HG02763 (cell line): ENCODE results near the gene TULP1.

ENCODE experiments used
- ATAC-seq: cut with Tn5 transposase; IDR thresholded peaks from one replicate; pipeline ENCODE4 v1.9.1; 2021; ENCODE audit warnings: mild to moderate bottlenecking, moderate library complexity; ENCODE audit not compliant: unreplicated experiment

The TULP1 gene

GRCh38 chr6:35485402-35485877 lies 27.3 kb downstream of the TULP1 start:
- ATAC-seq: no peak

- ATAC-seq: no peak
These were observed 27.7 kb downstream of the TULP1 start for GRCh38 chr6:35484921-35485392.

- no peak for ATAC-seq
These were observed 28.6 kb downstream of the TULP1 start for GRCh38 chr6:35483893-35484645.

- no peak for ATAC-seq
These were observed 29.2 kb downstream of the TULP1 start for GRCh38 chr6:35483490-35483889.

GRCh38 chr6:35483062-35483461 lies 29.6 kb downstream of the TULP1 start:
- ATAC-seq: no peak

GRCh38 chr6:35481226-35481625 lies 31.5 kb downstream of the TULP1 start:
- no peak for ATAC-seq

GRCh38 chr6:35480176-35480575 lies 32.5 kb downstream of the TULP1 start:
- ATAC-seq: no peak

- ATAC-seq: no peak
These were observed 34.4 kb downstream of the TULP1 start for GRCh38 chr6:35478259-35478658.

GRCh38 chr6:35477551-35478179 lies 35.0 kb downstream of the TULP1 start:
- ATAC-seq: no peak

- no peak for ATAC-seq
These were observed 35.7 kb downstream of the TULP1 start for GRCh38 chr6:35477028-35477427.

- ATAC-seq: no peak
These were observed 36.7 kb downstream of the TULP1 start for GRCh38 chr6:35476004-35476403.

GRCh38 chr6:35475573-35475972 lies 37.1 kb downstream of the TULP1 start:
- ATAC-seq: no peak

GRCh38 chr6:35474942-35475570 lies 37.6 kb downstream of the TULP1 start:
- no peak for ATAC-seq

GRCh38 chr6:35474131-35474941 lies 38.4 kb downstream of the TULP1 start:
- no peak for ATAC-seq

- ATAC-seq: no peak
These were observed 38.9 kb downstream of the TULP1 start for GRCh38 chr6:35473850-35474130.

GRCh38 chr6:35473075-35473849 lies 39.4 kb downstream of the TULP1 start:
- no peak for ATAC-seq

- ATAC-seq: no peak
These were observed 40.8 kb downstream of the TULP1 start for GRCh38 chr6:35471836-35472345.

GRCh38 chr6:35470663-35471120 lies 42.0 kb downstream of the TULP1 start:
- ATAC-seq: no peak

GRCh38 chr6:35469751-35470662 lies 42.7 kb downstream of the TULP1 start:
- no peak for ATAC-seq
